Suprapubic skin (tissue), 3 donors: ENCODE data around the gene CFAP206.

ENCODE experiments used
- CTCF ChIP-seq, 2 donors: fragments of 200-600 bp in 1 of 2; fragments of 450-650 bp in 1 of 2; sonication (generic) in 1 of 2; IDR thresholded peaks; one replicate each; pipeline ENCODE4 v1.5.1; 2016 to 2019; ENCODE audit warnings: antibody characterized with exemption in 2 of 2, mild to moderate bottlenecking in 1 of 2, moderate library complexity in 1 of 2
- EP300 ChIP-seq: sonication (generic); formaldehyde crosslinking; IDR thresholded peaks from one replicate; pipeline ENCODE4 v1.6.1; 2017; ENCODE audit warnings: antibody characterized with exemption
- POLR2A ChIP-seq, 2 donors: fragments of 450-650 bp; IDR thresholded peaks; one replicate each; pipeline ENCODE4 v1.6.1; 2017; ENCODE audit warnings: antibody characterized with exemption in 2 of 2, mild to moderate bottlenecking in 2 of 2, moderate library complexity in 2 of 2

- TF ChIP-seq CTCF (IDR thresholded peaks at IDR 0.05) = no peak
- TF ChIP-seq POLR2A (IDR thresholded peaks at IDR 0.05) = no peak
- TF ChIP-seq EP300 = no peak
Observed at GRCh38 chr6:87487555-87487954, 79.8 kb downstream of the CFAP206 start.
